ENCODE measurements around the gene RHD.
A peak's percentile ranks its signal among the peaks of the same experiment; 100 is the strongest.
"Not testable (repeated sequence)": the region's sequence is repeated elsewhere in the genome, so short reads cannot be mapped to it uniquely, and the experiment has no call there.

The RHD gene

GRCh38 chr1:25257196-25257595, 15.1 kb upstream of the RHD start:
- no peak for DNase-seq

- DNase-seq = not testable (repeated sequence)
Measured at GRCh38 chr1:25259813-25260212, 12.5 kb upstream of the RHD start.

GRCh38 chr1:25260336-25260735, 12.0 kb upstream of the RHD start:
- not testable (repeated sequence) for DNase-seq

GRCh38 chr1:25266554-25267287, 5.6 kb upstream of the RHD start:
- not testable (repeated sequence) for DNase-seq

GRCh38 chr1:25267288-25268142, 4.8 kb upstream of the RHD start:
- DNase-seq = peak in 1 of 2 experiments; percentile 44

GRCh38 chr1:25268143-25268760, 4.1 kb upstream of the RHD start:
- not testable (repeated sequence) for DNase-seq

- DNase-seq = not testable (repeated sequence)
Measured at GRCh38 chr1:25275648-25276047, 3.3 kb downstream of the RHD start.

- DNase-seq = not testable (repeated sequence)
Measured at GRCh38 chr1:25277295-25277694, 5.0 kb downstream of the RHD start.

GRCh38 chr1:25278358-25278757, 6.0 kb downstream of the RHD start:
- DNase-seq = not testable (repeated sequence)

- DNase-seq = not testable (repeated sequence)
Measured at GRCh38 chr1:25278790-25279189, 6.5 kb downstream of the RHD start.

GRCh38 chr1:25279693-25280111, 7.4 kb downstream of the RHD start:
- not testable (repeated sequence) for DNase-seq

- DNase-seq = not testable (repeated sequence)
Measured at GRCh38 chr1:25285862-25286261, 13.6 kb downstream of the RHD start.

- DNase-seq = not testable (repeated sequence)
Measured at GRCh38 chr1:25287164-25287563, 14.9 kb downstream of the RHD start.

GRCh38 chr1:25288573-25289101, 16.3 kb downstream of the RHD start:
- not testable (repeated sequence) for DNase-seq

GRCh38 chr1:25290043-25290442, 17.7 kb downstream of the RHD start:
- DNase-seq = not testable (repeated sequence)

- not testable (repeated sequence) for DNase-seq
Measured at GRCh38 chr1:25293426-25293825, 21.1 kb downstream of the RHD start.

GRCh38 chr1:25294889-25295826, 22.8 kb downstream of the RHD start:
- not testable (repeated sequence) for DNase-seq

GRCh38 chr1:25296501-25296900, 24.2 kb downstream of the RHD start:
- not testable (repeated sequence) for DNase-seq

GRCh38 chr1:25300729-25301128, 28.4 kb downstream of the RHD start:
- DNase-seq = not testable (repeated sequence)

GRCh38 chr1:25302330-25302729, 30.0 kb downstream of the RHD start:
- not testable (repeated sequence) for DNase-seq

GRCh38 chr1:25304936-25305335, 32.6 kb downstream of the RHD start:
- not testable (repeated sequence) for DNase-seq

GRCh38 chr1:25308168-25308567, 35.9 kb downstream of the RHD start:
- not testable (repeated sequence) for DNase-seq

Data from NCI-H2081 (cell line).